Endodermal cell (in vitro differentiated cells): Measurements from ENCODE around the gene ATP2A2. TPM values are rescaled to one million over a fixed set of nuclear protein-coding genes. Genes with fewer than 3 reads are reported as not detected.

Experiments used
- DNase-seq: peaks from one replicate; pipeline ENCODE4 v3.0.0-alpha.2; 2017
- H3K27ac ChIP-seq: 2 replicates; pipeline ENCODE4 v1.5.1; 2013; ENCODE audit warnings: mild to moderate bottlenecking, low read depth, low read length, moderate library complexity
- H3K27me3 ChIP-seq: 2 replicates; pipeline ENCODE4 v1.6.1; 2013; ENCODE audit warnings: mild to moderate bottlenecking, low read length, moderate library complexity; ENCODE audit not compliant: insufficient read depth, control insufficient read depth, poor library complexity, severe bottlenecking
- H3K36me3 ChIP-seq: 2 replicates; pipeline ENCODE4 v1.7.0; 2013; ENCODE audit warnings: mild to moderate bottlenecking, low read length, moderate library complexity; ENCODE audit not compliant: control insufficient read depth, insufficient read depth
- H3K4me1 ChIP-seq: one replicate; pipeline ENCODE4 v1.7.0; 2013; ENCODE audit warnings: low read length; ENCODE audit not compliant: control insufficient read depth, insufficient read depth
- H3K4me3 ChIP-seq: 2 replicates; pipeline ENCODE4 v1.5.1; 2013; ENCODE audit warnings: mild to moderate bottlenecking, low read length, moderate library complexity
- H3K9ac ChIP-seq: 2 replicates; pipeline ENCODE4 v1.6.1; 2013; ENCODE audit warnings: mild to moderate bottlenecking, low read length, moderate library complexity; ENCODE audit not compliant: poor library complexity, severe bottlenecking; ENCODE audit errors: extremely low read depth
- H3K9me3 ChIP-seq: 2 replicates; pipeline ENCODE4 v1.6.1; 2013; ENCODE audit warnings: mild to moderate bottlenecking, low read length, moderate library complexity; ENCODE audit not compliant: control insufficient read depth
- H3K27ac Mint-ChIP-seq: 2 replicates; pipeline ENCODE4 v1.8.0; 2020; ENCODE audit warnings: mixed read lengths
- H3K27me3 Mint-ChIP-seq: 2 replicates; pipeline ENCODE4 v1.8.0; 2021; ENCODE audit warnings: mild to moderate bottlenecking, mixed read lengths; ENCODE audit not compliant: insufficient read depth
- H3K36me3 Mint-ChIP-seq: 2 replicates; pipeline ENCODE4 v1.8.0; 2020; ENCODE audit warnings: low read depth, mixed read lengths
- H3K4me1 Mint-ChIP-seq: 2 replicates; pipeline ENCODE4 v1.8.0; 2020; ENCODE audit warnings: mixed read lengths
- H3K4me3 Mint-ChIP-seq: 2 replicates; pipeline ENCODE4 v1.8.0; 2020; ENCODE audit warnings: mild to moderate bottlenecking, moderate library complexity, mixed read lengths
- H3K9me3 Mint-ChIP-seq: 2 replicates; pipeline ENCODE4 v1.8.0; 2020; ENCODE audit warnings: mild to moderate bottlenecking, mixed read lengths
- CTCF ChIP-seq: fragments of 200-600 bp; sonication (generic); conservative IDR thresholded peaks from 2 replicates; pipeline ENCODE4 v1.5.0; 2021; ENCODE audit warnings: antibody characterized with exemption, mild to moderate bottlenecking
- WGBS, 2 experiments: methylation state at CpG; one replicate each; pipeline versions ENCODE4 v1.1.5 to v1.1.7; 2013; ENCODE audit warnings: missing lambda C conversion rate in 2 of 2, mixed read lengths in 1 of 2; ENCODE audit not compliant: insufficient coverage in 1 of 2, insufficient read length in 1 of 2; 5-methylcytosine and 5-hydroxymethylcytosine counted together
- total RNA-seq, 2 donors: library from RNA; stranded (reverse); fragmentation: NEBNext Ultra II Directional in 1 of 2; extraction: Animal tissue kit (Norgen Biotek cat#: 25700) in 1 of 2; gene quantifications; 2 replicates in 1 of 2; 3 replicates in 1 of 2; pipeline ENCODE4 v1.2.1, GENCODE V29; 2021

ATP2A2 gene
- total RNA-seq, 2 donors from 2014 or later: 151 to 235 TPM

GRCh38 chr12:110262442-110263388, 18.3 kb upstream of the ATP2A2 start:
- Mint-ChIP-seq H3K27ac (no peak overlapping the region), H3K27me3 (no peaks in the 10 kb centered on the region), H3K4me3 (no peak overlapping the region), H3K9me3 (no peaks in the 10 kb centered on the region), H3K4me1 (peaks cover 17% of the 10 kb centered on the region), H3K36me3 (no peaks in the 10 kb centered on the region)
- TF ChIP-seq CTCF: no peak
- Histone ChIP-seq H3K27me3 (no peaks in the 10 kb centered on the region), H3K4me1 (no peaks in the 10 kb centered on the region), H3K9ac (no peak overlapping the region), H3K27ac (no peak overlapping the region), H3K36me3 (no peaks in the 10 kb centered on the region), H3K9me3 (no peaks in the 10 kb centered on the region), H3K4me3 (no peak overlapping the region)
- DNase-seq: no peak
- 84 to 93% methylated on average over 12 to 17 of the region's 17 CpGs for WGBS, 2 experiments

GRCh38 chr12:110266381-110266960, 14.6 kb upstream of the ATP2A2 start:
- no peak for DNase-seq
- Histone ChIP-seq H3K27me3 (no peaks in the 10 kb centered on the region), H3K4me3 (no peak overlapping the region), H3K27ac (no peak overlapping the region), H3K9ac (no peak overlapping the region), H3K36me3 (no peaks in the 10 kb centered on the region), H3K4me1 (peaks cover 10% of the 10 kb centered on the region), H3K9me3 (no peaks in the 10 kb centered on the region)
- 90 to 91% methylated on average over 4 to 5 of the region's 5 CpGs for WGBS, 2 experiments
- no peaks in the 10 kb centered on the region for H3K27me3 Mint-ChIP-seq
- no peak overlapping the region for H3K27ac Mint-ChIP-seq
- H3K4me1 Mint-ChIP-seq: peaks cover 32% of the 10 kb centered on the region
- H3K9me3 Mint-ChIP-seq: no peaks in the 10 kb centered on the region
- H3K4me3 Mint-ChIP-seq: no peak overlapping the region
- no peak for TF ChIP-seq CTCF
- H3K36me3 Mint-ChIP-seq: no peaks in the 10 kb centered on the region

GRCh38 chr12:110266980-110267620, 13.9 kb upstream of the ATP2A2 start:
- Histone ChIP-seq H3K9me3 (no peaks in the 10 kb centered on the region), H3K9ac (no peak overlapping the region), H3K27ac (no peak overlapping the region), H3K27me3 (no peaks in the 10 kb centered on the region), H3K4me3 (no peak overlapping the region), H3K4me1 (peaks cover 10% of the 10 kb centered on the region), H3K36me3 (no peaks in the 10 kb centered on the region)
- no peaks in the 10 kb centered on the region for H3K36me3 Mint-ChIP-seq
- DNase-seq: no peak
- no peaks in the 10 kb centered on the region for H3K27me3 Mint-ChIP-seq
- 73 to 89% methylated on average over 6 to 9 of the region's 9 CpGs for WGBS, 2 experiments
- no peak overlapping the region for H3K4me3 Mint-ChIP-seq
- no peaks in the 10 kb centered on the region for H3K9me3 Mint-ChIP-seq
- no peak overlapping the region for H3K27ac Mint-ChIP-seq
- no peak for TF ChIP-seq CTCF
- peaks cover 32% of the 10 kb centered on the region for H3K4me1 Mint-ChIP-seq
